PC-9 (cell line): ENCODE measurements around the gene RAB36. TPM values are rescaled to one million over a fixed set of nuclear protein-coding genes. Genes with fewer than 3 reads are reported as not detected.

Experiments used
- BruUV-seq: library from RNA; stranded (reverse); fragments of 400-500 nt; replicated peaks from 2 replicates; lab custom pipeline; 2021; lab: Mats Ljungman, UMichigan
- CTCF ChIA-PET: fragments of 300-600 bp; sonication (Branson Sonifier 250); formaldehyde crosslinking; loops from one replicate; lab custom pipeline; 2022; ENCODE audit warnings: antibody characterized with exemption; lab: Charles Lee
- POLR2A ChIA-PET: fragments of 300-600 bp; sonication (Branson Sonifier 250); formaldehyde crosslinking; loops from one replicate; lab custom pipeline; 2022; ENCODE audit warnings: antibody characterized with exemption; ENCODE audit not compliant: unreplicated experiment; lab: Charles Lee
- DNase-seq, 2 experiments: peaks; one replicate each; pipeline versions ENCODE4 v3.0.0 to v3.0.0-alpha.2; 2015 to 2022; ENCODE audit warnings: mixed read lengths in 1 of 2
- H2AFZ ChIP-seq: fragments of 200-600 bp; sonication (generic); 2 replicates; pipeline ENCODE4 v1.8.1; 2017; ENCODE audit warnings: antibody characterized with exemption
- H3F3A ChIP-seq: fragments of 200-600 bp; sonication (generic); 2 replicates; pipeline ENCODE4 v1.8.1; 2017; ENCODE audit warnings: antibody characterized with exemption, mild to moderate bottlenecking, low read depth; ENCODE audit not compliant: insufficient read depth
- H3K27ac ChIP-seq: fragments of 200-600 bp; sonication (generic); 2 replicates; pipeline ENCODE4 v1.6.1; 2016; ENCODE audit warnings: mixed run types
- H3K27me3 ChIP-seq: fragments of 200-600 bp; sonication (generic); 2 replicates; pipeline ENCODE4 v1.6.1; 2016; ENCODE audit warnings: low read depth, mixed run types; ENCODE audit not compliant: insufficient read depth
- H3K36me3 ChIP-seq: fragments of 200-600 bp; sonication (generic); 2 replicates; pipeline ENCODE4 v1.6.1; 2016; ENCODE audit warnings: low read depth, mixed run types
- H3K4me1 ChIP-seq: fragments of 200-600 bp; sonication (generic); replicated peaks from 2 replicates; pipeline ENCODE4 v1.6.1; 2016; ENCODE audit warnings: mixed run types; ENCODE audit not compliant: insufficient read depth
- H3K4me2 ChIP-seq: fragments of 200-600 bp; sonication (generic); 2 replicates; pipeline ENCODE4 v1.6.1; 2017; ENCODE audit warnings: mixed run types
- H3K4me3 ChIP-seq: fragments of 200-600 bp; sonication (generic); 2 replicates; pipeline ENCODE4 v1.6.1; 2016; ENCODE audit warnings: mixed run types
- H3K79me2 ChIP-seq: fragments of 200-600 bp; sonication (generic); 2 replicates; pipeline ENCODE4 v1.6.1; 2017; ENCODE audit warnings: low read depth, mixed run types
- H3K9me2 ChIP-seq: fragments of 200-600 bp; sonication (generic); 2 replicates; pipeline ENCODE4 v1.8.1; 2017; ENCODE audit warnings: mild to moderate bottlenecking; ENCODE audit not compliant: insufficient read depth
- H3K9me3 ChIP-seq: fragments of 200-600 bp; sonication (generic); 2 replicates; pipeline ENCODE4 v1.8.1; 2016; ENCODE audit warnings: low read depth; ENCODE audit not compliant: insufficient read depth
- H4K20me1 ChIP-seq: fragments of 200-600 bp; sonication (generic); 2 replicates; pipeline ENCODE4 v1.8.1; 2017; ENCODE audit not compliant: insufficient read depth
- EZH2 ChIP-seq: fragments of 200-600 bp; sonication (generic); IDR thresholded peaks from 2 replicates; pipeline ENCODE4 v1.8.0; 2017; ENCODE audit warnings: antibody characterized with exemption, low read depth
- intact Hi-C: fragments of 100-400 bp; cut with micrococcal nuclease; formaldehyde crosslinking; loops from one replicate; pipeline ENCODE4 v1.10.0; 2022; ENCODE audit not compliant: unreplicated experiment
- total RNA-seq: library from RNA; stranded (reverse); gene quantifications from 2 replicates; pipeline ENCODE4 v1.2.3, GENCODE V29; 2021
- TF ChIP-seq, protein P1 (sequence below): fragments of 200-600 bp; sonication (generic); conservative IDR thresholded peaks from 2 replicates; pipeline ENCODE4 v1.6.1; 2017; ENCODE audit warnings: mixed run types, antibody characterized with exemption, mild to moderate bottlenecking, moderate library complexity

Gene RAB36
- total RNA-seq, 1 experiment from 2014 or later = 6.8 TPM

DNA sequence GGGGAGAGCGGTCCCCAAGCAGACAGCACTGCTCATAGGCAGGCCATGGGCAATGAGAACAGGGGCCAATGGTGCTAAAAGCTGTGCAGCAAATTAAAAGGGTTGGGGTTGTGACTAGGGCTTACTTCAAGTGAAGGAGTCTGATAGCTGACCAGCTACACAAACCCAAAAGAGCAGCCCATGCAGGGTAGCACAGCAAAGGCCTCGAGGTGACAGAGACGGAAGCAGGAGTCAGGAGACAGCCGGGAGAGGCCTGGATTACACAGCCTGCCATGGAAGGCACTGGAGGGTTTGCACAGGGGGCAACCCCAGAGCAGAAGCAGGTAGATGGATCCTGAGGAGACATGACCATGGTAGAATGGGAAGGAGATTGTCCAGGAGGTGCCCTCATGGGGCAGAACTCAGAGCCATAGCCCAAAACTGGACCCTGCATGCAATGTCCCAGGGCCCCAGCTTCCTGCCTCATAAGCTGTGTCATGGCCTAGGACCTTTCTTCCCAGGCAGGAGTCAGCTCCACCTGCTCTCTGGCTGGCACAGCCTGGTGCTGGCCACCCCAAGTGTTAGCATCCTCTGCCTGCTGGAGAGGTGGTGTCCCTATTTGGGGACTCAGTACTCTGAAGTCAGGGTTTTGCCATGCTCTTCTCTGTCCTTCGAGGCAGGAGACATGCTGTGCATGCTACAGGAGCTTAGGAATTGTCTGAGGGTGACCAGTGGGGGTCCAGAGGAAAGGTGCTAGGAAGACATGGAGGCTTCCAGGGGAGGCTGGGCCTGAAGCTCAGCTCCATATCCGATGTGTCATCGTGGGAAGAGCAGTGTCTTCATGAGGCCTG is 36.8 kb upstream of the RAB36 start:
- no TSS peak for BruUV-seq
- H3K4me2 ChIP-seq = no peak overlapping the region
- H3K4me1 ChIP-seq = no peaks in the 10 kb centered on the region
- no peaks in the 10 kb centered on the region for H3K9me3 ChIP-seq
- H2AFZ ChIP-seq = no peak overlapping the region
- H3K36me3 ChIP-seq = no peaks in the 10 kb centered on the region
- POLR2A ChIA-PET = no interaction called here
- H3K4me3 ChIP-seq = no peak overlapping the region
- CTCF ChIA-PET = no interaction called here
- H3F3A ChIP-seq = no peaks in the 10 kb centered on the region
- no peak overlapping the region for H3K27ac ChIP-seq
- no peak for DNase-seq
- H3K79me2 ChIP-seq = no peaks in the 10 kb centered on the region
- no peaks in the 10 kb centered on the region for H4K20me1 ChIP-seq
- H3K9me2 ChIP-seq = no peaks in the 10 kb centered on the region
- peaks cover 38% of the 10 kb centered on the region for H3K27me3 ChIP-seq
- no peak for TF ChIP-seq EZH2
- TF ChIP-seq, protein P1, sequence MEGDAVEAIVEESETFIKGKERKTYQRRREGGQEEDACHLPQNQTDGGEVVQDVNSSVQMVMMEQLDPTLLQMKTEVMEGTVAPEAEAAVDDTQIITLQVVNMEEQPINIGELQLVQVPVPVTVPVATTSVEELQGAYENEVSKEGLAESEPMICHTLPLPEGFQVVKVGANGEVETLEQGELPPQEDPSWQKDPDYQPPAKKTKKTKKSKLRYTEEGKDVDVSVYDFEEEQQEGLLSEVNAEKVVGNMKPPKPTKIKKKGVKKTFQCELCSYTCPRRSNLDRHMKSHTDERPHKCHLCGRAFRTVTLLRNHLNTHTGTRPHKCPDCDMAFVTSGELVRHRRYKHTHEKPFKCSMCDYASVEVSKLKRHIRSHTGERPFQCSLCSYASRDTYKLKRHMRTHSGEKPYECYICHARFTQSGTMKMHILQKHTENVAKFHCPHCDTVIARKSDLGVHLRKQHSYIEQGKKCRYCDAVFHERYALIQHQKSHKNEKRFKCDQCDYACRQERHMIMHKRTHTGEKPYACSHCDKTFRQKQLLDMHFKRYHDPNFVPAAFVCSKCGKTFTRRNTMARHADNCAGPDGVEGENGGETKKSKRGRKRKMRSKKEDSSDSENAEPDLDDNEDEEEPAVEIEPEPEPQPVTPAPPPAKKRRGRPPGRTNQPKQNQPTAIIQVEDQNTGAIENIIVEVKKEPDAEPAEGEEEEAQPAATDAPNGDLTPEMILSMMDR = no peak
- intact Hi-C loops = no loop called here

DNA sequence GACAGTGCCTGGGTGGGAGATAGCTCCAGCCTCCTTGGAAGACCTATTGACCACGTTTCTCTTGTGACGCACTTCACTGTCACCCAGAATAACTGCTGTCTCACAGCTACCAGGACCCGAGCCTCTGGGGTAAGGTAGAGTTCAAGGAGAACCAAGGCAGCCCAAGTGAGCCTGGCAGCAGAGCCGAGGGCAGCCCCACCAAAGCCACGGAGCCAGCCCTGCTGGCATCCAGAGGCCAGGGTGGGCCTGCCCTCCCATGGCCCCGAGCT is 36.3 kb upstream of the RAB36 start:
- H2AFZ ChIP-seq = no peak overlapping the region
- no peaks in the 10 kb centered on the region for H3K4me1 ChIP-seq
- H3K9me3 ChIP-seq = no peaks in the 10 kb centered on the region
- H3K27ac ChIP-seq = no peak overlapping the region
- no peaks in the 10 kb centered on the region for H3K79me2 ChIP-seq
- no peak for TF ChIP-seq EZH2
- TF ChIP-seq, protein P1 = no peak
- POLR2A ChIA-PET = no interaction called here
- no TSS peak for BruUV-seq
- H3K9me2 ChIP-seq = no peaks in the 10 kb centered on the region
- CTCF ChIA-PET = no interaction called here
- no peaks in the 10 kb centered on the region for H3K36me3 ChIP-seq
- H3F3A ChIP-seq = no peaks in the 10 kb centered on the region
- peaks cover 36% of the 10 kb centered on the region for H3K27me3 ChIP-seq
- no peak overlapping the region for H3K4me3 ChIP-seq
- no peaks in the 10 kb centered on the region for H4K20me1 ChIP-seq
- H3K4me2 ChIP-seq = no peak overlapping the region
- no peak for DNase-seq
- intact Hi-C loops = no loop called here

DNA sequence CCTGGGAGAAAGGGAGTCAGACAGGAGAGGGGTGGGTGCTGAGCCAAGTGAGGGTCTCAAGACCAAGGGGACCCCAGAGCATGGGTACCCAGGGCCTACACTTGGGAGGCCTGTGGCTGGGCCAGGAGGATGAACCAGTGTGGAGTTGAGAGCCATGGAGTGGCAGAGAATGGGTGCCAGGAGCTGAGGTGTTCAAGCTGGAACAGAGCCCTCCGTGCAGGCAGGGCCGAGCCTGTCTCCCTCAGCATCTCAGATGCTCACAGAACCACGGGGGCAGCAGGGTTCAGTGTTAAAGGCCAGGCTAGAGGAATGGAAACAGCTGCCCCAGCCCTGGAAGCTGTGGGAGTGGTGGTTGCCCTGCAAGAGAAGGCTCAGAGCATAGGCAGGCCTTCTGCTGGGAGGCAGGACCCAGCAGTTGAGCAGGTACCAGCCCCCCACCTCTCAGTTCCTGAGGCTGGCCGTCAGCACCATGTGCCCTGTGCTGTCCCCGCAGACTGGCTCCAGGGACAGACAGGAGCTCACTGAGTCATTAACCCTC is 35.8 kb upstream of the RAB36 start:
- no peaks in the 10 kb centered on the region for H3K36me3 ChIP-seq
- H3K4me3 ChIP-seq = no peak overlapping the region
- H3K27ac ChIP-seq = no peak overlapping the region
- intact Hi-C loops = no loop called here
- H3K9me3 ChIP-seq = no peaks in the 10 kb centered on the region
- ChIA-PET POLR2A (no interaction called here), CTCF (no interaction called here)
- no peaks in the 10 kb centered on the region for H3K4me1 ChIP-seq
- no peaks in the 10 kb centered on the region for H3K9me2 ChIP-seq
- no peak overlapping the region for H2AFZ ChIP-seq
- DNase-seq = no peak
- TF ChIP-seq, protein P1 = no peak
- no peak for TF ChIP-seq EZH2
- no peaks in the 10 kb centered on the region for H3F3A ChIP-seq
- peaks cover 36% of the 10 kb centered on the region for H3K27me3 ChIP-seq
- no TSS peak for BruUV-seq
- H4K20me1 ChIP-seq = no peaks in the 10 kb centered on the region
- no peaks in the 10 kb centered on the region for H3K79me2 ChIP-seq
- no peak overlapping the region for H3K4me2 ChIP-seq
